Liver (tissue), 9 donors: ENCODE data around the gene CSN2. TPM values are rescaled to one million over a fixed set of nuclear protein-coding genes. Genes with fewer than 3 reads are reported as not detected.

Experiments used
- DNase-seq: peaks from one replicate; pipeline ENCODE4 v3.0.0-alpha.2; 2017; ENCODE audit warnings: low spot score
- H3K27ac ChIP-seq, 2 donors: one replicate each; pipeline ENCODE4 v1.7.0; 2013; ENCODE audit warnings: inconsistent platforms in 2 of 2, low read length in 2 of 2, control low read depth in 1 of 2, low read depth in 1 of 2, mild to moderate bottlenecking in 1 of 2
- H3K27me3 ChIP-seq, 4 donors: one replicate each; pipeline versions ENCODE4 v1.6.1 to v1.7.0; 2013; ENCODE audit warnings: low read length in 3 of 4, inconsistent platforms in 1 of 4, mild to moderate bottlenecking in 1 of 4, moderate library complexity in 1 of 4; ENCODE audit not compliant: control insufficient read depth in 4 of 4, insufficient read depth in 4 of 4
- H3K36me3 ChIP-seq, 4 donors: one replicate each; pipeline versions ENCODE4 v1.6.1 to v1.7.0; 2013; ENCODE audit warnings: low read length in 3 of 4, mild to moderate bottlenecking in 3 of 4, low read depth in 1 of 4, moderate library complexity in 1 of 4; ENCODE audit not compliant: control insufficient read depth in 4 of 4, insufficient read depth in 3 of 4
- H3K4me1 ChIP-seq, 4 donors: one replicate each; pipeline versions ENCODE4 v1.6.1 to v1.7.0; 2013; ENCODE audit warnings: low read length in 3 of 4, mild to moderate bottlenecking in 3 of 4, moderate library complexity in 1 of 4; ENCODE audit not compliant: control insufficient read depth in 4 of 4, insufficient read depth in 4 of 4
- H3K4me3 ChIP-seq, 3 donors: one replicate each; pipeline versions ENCODE4 v1.6.1 to v1.7.0; 2013; ENCODE audit warnings: low read length in 3 of 3, control low read depth in 1 of 3, low read depth in 1 of 3, mild to moderate bottlenecking in 1 of 3
- H3K9ac ChIP-seq, 2 donors: one replicate each; pipeline ENCODE4 v1.7.0; 2013; ENCODE audit warnings: low read length in 2 of 2, mild to moderate bottlenecking in 2 of 2, moderate library complexity in 2 of 2, control low read depth in 1 of 2, low read depth in 1 of 2
- H3K9me3 ChIP-seq, 4 donors: one replicate each; pipeline versions ENCODE4 v1.6.1 to v1.7.0; 2013; ENCODE audit warnings: low read length in 3 of 4; ENCODE audit not compliant: control insufficient read depth in 4 of 4
- FOXA1 ChIP-seq: IDR thresholded peaks from 2 replicates; pipeline ENCODE4 v1.6.1; 2016; ENCODE audit warnings: antibody characterized with exemption
- FOXA2 ChIP-seq: IDR thresholded peaks from 2 replicates; pipeline ENCODE4 v1.6.1; 2016; ENCODE audit warnings: antibody characterized with exemption
- GABPA ChIP-seq, 2 donors: IDR thresholded peaks in 1 of 2; conservative IDR thresholded peaks in 1 of 2; 2 replicates each; pipeline ENCODE4 v1.6.1; 2016; ENCODE audit warnings: antibody characterized with exemption in 2 of 2, mild to moderate bottlenecking in 1 of 2, moderate library complexity in 1 of 2
- HNF4A ChIP-seq, 2 donors: conservative IDR thresholded peaks; 2 replicates each; pipeline ENCODE4 v1.6.1; 2016; ENCODE audit warnings: antibody characterized with exemption in 2 of 2, mild to moderate bottlenecking in 2 of 2
- HNF4G ChIP-seq: IDR thresholded peaks from 2 replicates; pipeline ENCODE4 v1.6.1; 2016; ENCODE audit warnings: antibody characterized with exemption
- NR2F2 ChIP-seq: IDR thresholded peaks from 2 replicates; pipeline ENCODE4 v1.6.1; 2016; ENCODE audit warnings: antibody characterized with exemption
- RAD21 ChIP-seq, 2 donors: IDR thresholded peaks; 2 replicates each; pipeline ENCODE4 v1.6.1; 2016; ENCODE audit warnings: antibody characterized with exemption in 2 of 2, mild to moderate bottlenecking in 2 of 2
- RXRA ChIP-seq, 2 donors: IDR thresholded peaks; 2 replicates each; pipeline ENCODE4 v1.6.1; 2017 to 2018; ENCODE audit warnings: antibody characterized with exemption in 2 of 2, mild to moderate bottlenecking in 1 of 2
- SP1 ChIP-seq: IDR thresholded peaks from 2 replicates; pipeline ENCODE4 v1.6.1; 2018; ENCODE audit warnings: antibody characterized with exemption, mild to moderate bottlenecking
- YY1 ChIP-seq: IDR thresholded peaks from 2 replicates; pipeline ENCODE4 v1.6.1; 2016; ENCODE audit warnings: antibody characterized with exemption, mild to moderate bottlenecking
- WGBS: extraction: QIAGEN DNeasy Blood & Tissue Kit; methylation state at CpG from one replicate; pipeline ENCODE4 v1.1.7; 2013; 5-methylcytosine and 5-hydroxymethylcytosine counted together
- polyA plus RNA-seq, 2 donors: library from polyadenylated mRNA; stranded (reverse) in 1 of 2; unstranded in 1 of 2; fragments of 200-250 nt in 1 of 2; fragments of >200 nt in 1 of 2; fragmentation: Nextera tagmentation in 1 of 2; extraction: Ambion mirVana in 1 of 2; gene quantifications; one replicate each; pipeline versions ENCODE4 v1.2.1 to v1.2.3, GENCODE V29; 2013 to 2015
- total RNA-seq, 2 donors: library from RNA; depleted of rRNA; stranded (reverse); fragments of >200 nt; gene quantifications; one replicate each; pipeline ENCODE4 v1.2.3, GENCODE V29; 2014
- TF ChIP-seq, protein P1 (sequence below): IDR thresholded peaks from 2 replicates; pipeline ENCODE4 v1.6.1; 2016; ENCODE audit warnings: antibody characterized with exemption
- TF ChIP-seq, protein P2 (sequence below): IDR thresholded peaks from 2 replicates; pipeline ENCODE4 v1.6.1; 2016; ENCODE audit warnings: antibody characterized with exemption
- donor health status: healthy.
- donor health status: healthy.
- donor health status: healthy.
- donor health status: healthy.
- donor health status: healthy.

Gene CSN2
- total and polyA plus RNA-seq, 4 donors: not detected

DNA sequence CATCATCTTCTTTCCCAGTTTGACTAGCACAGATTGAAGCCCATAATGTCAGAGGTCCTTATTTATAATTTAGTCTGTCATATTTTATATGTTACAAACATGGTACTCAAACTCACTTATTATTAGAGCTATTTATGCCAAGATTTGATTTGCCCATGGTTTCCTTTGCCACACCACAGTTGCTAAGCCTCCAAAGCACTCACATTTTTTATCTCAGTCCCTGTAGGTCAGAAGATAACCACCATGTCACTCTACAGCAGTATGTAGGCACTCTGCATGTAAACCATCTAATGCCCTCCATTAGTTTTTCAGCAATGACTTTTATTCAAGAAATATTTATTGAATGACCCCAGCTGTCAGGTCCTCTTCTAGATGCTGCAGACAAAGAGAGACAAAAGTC is 37.0 kb upstream of the CSN2 start:
- no peak for DNase-seq
- TF ChIP-seq RAD21 (IDR thresholded peaks at IDR 0.05): no peak
- no peak overlapping the region for H3K9ac ChIP-seq

DNA sequence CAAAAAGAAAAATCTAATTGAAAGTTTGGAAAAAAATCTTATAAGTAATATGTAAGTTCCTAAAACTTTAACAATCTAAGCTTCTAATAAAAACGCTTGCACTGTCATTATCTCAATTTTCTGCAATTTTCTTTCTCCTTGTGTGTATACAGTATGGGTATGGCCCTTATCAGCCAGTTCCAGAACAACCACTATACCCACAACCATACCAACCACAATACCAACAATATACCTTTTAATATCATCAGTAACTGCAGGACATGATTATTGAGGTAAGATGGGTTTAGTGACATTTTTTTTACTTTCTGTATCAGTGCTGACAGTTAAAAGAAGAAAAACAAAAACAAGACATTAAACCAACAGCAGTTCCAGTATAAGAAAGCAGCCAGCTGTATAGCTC is 35.2 kb upstream of the CSN2 start:
- WGBS: 92% methylated on average over 1 of the region's 1 CpG
- Histone ChIP-seq H3K27ac (no peak overlapping the region), H3K27me3 (no peaks in the 10 kb centered on the region), H3K4me1 (no peaks in the 10 kb centered on the region), H3K36me3 (no peaks in the 10 kb centered on the region), H3K9ac (no peak overlapping the region), H3K4me3 (no peak overlapping the region), H3K9me3 (no peaks in the 10 kb centered on the region)
- TF ChIP-seq HNF4A (conservative IDR thresholded peaks at IDR 0.05) (no peak), RXRA (IDR thresholded peaks at IDR 0.05) (no peak), NR2F2 (no peak), FOXA1 (no peak), YY1 (no peak), GABPA (IDR thresholded peaks at IDR 0.05 in 1 of 2, conservative IDR thresholded peaks at IDR 0.05 in 1 of 2) (no peak), RAD21 (IDR thresholded peaks at IDR 0.05) (no peak), FOXA2 (no peak)
- TF ChIP-seq, protein P1, sequence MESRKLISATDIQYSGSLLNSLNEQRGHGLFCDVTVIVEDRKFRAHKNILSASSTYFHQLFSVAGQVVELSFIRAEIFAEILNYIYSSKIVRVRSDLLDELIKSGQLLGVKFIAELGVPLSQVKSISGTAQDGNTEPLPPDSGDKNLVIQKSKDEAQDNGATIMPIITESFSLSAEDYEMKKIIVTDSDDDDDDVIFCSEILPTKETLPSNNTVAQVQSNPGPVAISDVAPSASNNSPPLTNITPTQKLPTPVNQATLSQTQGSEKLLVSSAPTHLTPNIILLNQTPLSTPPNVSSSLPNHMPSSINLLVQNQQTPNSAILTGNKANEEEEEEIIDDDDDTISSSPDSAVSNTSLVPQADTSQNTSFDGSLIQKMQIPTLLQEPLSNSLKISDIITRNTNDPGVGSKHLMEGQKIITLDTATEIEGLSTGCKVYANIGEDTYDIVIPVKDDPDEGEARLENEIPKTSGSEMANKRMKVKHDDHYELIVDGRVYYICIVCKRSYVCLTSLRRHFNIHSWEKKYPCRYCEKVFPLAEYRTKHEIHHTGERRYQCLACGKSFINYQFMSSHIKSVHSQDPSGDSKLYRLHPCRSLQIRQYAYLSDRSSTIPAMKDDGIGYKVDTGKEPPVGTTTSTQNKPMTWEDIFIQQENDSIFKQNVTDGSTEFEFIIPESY: no peak
- TF ChIP-seq, protein P2, sequence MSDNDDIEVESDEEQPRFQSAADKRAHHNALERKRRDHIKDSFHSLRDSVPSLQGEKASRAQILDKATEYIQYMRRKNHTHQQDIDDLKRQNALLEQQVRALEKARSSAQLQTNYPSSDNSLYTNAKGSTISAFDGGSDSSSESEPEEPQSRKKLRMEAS: no peak
- DNase-seq: no peak

More for the DNA sequence above, 37.0 kb upstream of the CSN2 start:
- no peak overlapping the region for H3K4me3 ChIP-seq
- H3K4me1 ChIP-seq: no peaks in the 10 kb centered on the region
- H3K36me3 ChIP-seq: no peaks in the 10 kb centered on the region
- no peak overlapping the region for H3K27ac ChIP-seq
- H3K27me3 ChIP-seq: no peaks in the 10 kb centered on the region
- H3K9me3 ChIP-seq: no peaks in the 10 kb centered on the region

DNA sequence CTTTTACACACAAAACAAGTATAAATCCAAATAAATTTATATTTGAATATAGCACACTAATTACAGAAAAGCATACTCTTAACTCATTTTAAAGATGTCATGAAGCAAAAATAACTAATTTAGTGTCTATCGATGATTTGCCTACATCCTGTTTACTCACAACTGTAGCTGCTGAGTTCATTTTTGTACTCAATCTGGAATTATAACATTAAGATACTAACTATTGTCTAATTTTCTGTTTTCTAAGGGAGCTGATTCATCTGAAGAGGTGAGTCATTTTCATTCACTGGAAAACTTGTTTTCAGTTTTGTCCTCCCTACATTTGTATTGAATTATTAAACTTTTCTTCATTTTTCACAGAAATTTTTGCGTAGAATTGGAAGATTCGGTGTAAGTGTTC is 33.9 kb upstream of the CSN2 start:
- Histone ChIP-seq H3K36me3 (no peaks in the 10 kb centered on the region), H3K4me3 (no peak overlapping the region), H3K27me3 (no peaks in the 10 kb centered on the region), H3K4me1 (no peaks in the 10 kb centered on the region), H3K9ac (no peak overlapping the region), H3K27ac (no peak overlapping the region), H3K9me3 (no peaks in the 10 kb centered on the region)
- 84% methylated on average over 3 of the region's 3 CpGs for whole genome bisulfite sequencing
- DNase-seq: no peak
- TF ChIP-seq, protein P2: no peak
- TF ChIP-seq SP1 (no peak), HNF4G (no peak), HNF4A (conservative IDR thresholded peaks at IDR 0.05) (no peak)

DNA sequence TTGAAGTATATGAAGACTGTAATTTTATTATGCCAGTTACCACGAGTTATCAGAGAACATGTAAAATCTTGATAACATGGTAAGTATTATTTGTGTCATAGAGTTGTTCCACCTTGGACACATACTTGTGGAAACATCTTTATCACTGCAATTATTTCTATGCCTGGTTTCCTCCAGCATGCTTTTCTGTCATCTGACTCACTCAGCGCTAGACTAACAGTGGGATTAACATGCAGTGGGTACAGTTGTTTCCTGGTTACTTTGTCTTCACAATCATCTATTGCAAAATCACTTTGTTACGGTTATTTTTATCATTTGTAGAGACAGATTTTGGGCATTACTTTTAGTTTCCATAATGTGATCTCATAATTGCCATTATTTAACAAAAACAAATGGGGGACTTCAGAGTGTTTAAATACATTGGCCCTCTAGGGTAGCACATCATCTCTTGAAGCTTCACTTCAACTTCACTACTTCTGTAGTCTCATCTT is 30.0 kb upstream of the CSN2 start, which contains the start of gene STATH:
STATH (plus strand) TSS at position 441 of the 491 bp plus-strand sequence. CDS start 2,472 bp downstream, outside the sequence.
- Histone ChIP-seq H3K27ac (no peak within 1 kb of the TSS), H3K4me1 (no peaks in the 10 kb centered on the region), H3K9me3 (no peaks in the 10 kb centered on the region), H3K4me3 (no peak within 1 kb of the TSS), H3K27me3 (no peaks in the 10 kb centered on the region), H3K9ac (no peak within 1 kb of the TSS), H3K36me3 (no peaks in the 10 kb centered on the region)
- TF ChIP-seq HNF4A (conservative IDR thresholded peaks at IDR 0.05) (no peak), YY1 (no peak)
- DNase-seq: no peak
- 77% methylated on average over 3 of the region's 3 CpGs for WGBS
